ENCODE results near the gene TRPV4.
"Not testable (repeated sequence)": the region's sequence is repeated elsewhere in the genome, so short reads cannot be mapped to it uniquely, and the experiment has no call there.

DNA sequence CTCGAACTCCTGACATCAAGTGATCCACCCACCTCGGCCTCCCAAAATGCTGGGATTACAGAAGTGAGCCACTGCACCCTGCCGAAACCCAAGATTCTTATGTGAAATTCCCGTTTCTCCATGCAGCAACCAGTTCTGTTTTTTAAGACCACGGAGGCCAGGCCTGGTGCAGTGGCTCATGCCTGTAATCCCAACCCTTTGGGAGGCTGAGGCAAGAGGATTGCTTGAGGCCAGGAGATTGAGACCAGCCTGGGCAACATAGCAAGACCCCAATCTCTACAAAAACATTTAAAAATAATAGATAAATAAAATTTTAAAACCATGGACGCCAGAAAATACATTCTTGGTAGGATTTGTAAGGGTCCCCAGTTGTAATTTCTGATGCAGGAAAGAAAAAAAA lies 17.3 kb upstream of the TRPV4 start:
- TF ChIP-seq, protein P1, sequence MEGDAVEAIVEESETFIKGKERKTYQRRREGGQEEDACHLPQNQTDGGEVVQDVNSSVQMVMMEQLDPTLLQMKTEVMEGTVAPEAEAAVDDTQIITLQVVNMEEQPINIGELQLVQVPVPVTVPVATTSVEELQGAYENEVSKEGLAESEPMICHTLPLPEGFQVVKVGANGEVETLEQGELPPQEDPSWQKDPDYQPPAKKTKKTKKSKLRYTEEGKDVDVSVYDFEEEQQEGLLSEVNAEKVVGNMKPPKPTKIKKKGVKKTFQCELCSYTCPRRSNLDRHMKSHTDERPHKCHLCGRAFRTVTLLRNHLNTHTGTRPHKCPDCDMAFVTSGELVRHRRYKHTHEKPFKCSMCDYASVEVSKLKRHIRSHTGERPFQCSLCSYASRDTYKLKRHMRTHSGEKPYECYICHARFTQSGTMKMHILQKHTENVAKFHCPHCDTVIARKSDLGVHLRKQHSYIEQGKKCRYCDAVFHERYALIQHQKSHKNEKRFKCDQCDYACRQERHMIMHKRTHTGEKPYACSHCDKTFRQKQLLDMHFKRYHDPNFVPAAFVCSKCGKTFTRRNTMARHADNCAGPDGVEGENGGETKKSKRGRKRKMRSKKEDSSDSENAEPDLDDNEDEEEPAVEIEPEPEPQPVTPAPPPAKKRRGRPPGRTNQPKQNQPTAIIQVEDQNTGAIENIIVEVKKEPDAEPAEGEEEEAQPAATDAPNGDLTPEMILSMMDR (IDR thresholded peaks at IDR 0.05), result not testable (repeated sequence)
- not testable (repeated sequence) for TF ChIP-seq POLR2A (IDR thresholded peaks at IDR 0.05)

All from testis (tissue), 2 donors.